ENCODE results near the gene CTU1. TPM values are rescaled to one million over a fixed set of nuclear protein-coding genes. Genes with fewer than 3 reads are reported as not detected.

The CTU1 gene
- 10 to 100 TPM in 1 of 2 donors, 1 to 10 TPM in 1; 4.9 to 12.5 TPM for total RNA-seq

DNA sequence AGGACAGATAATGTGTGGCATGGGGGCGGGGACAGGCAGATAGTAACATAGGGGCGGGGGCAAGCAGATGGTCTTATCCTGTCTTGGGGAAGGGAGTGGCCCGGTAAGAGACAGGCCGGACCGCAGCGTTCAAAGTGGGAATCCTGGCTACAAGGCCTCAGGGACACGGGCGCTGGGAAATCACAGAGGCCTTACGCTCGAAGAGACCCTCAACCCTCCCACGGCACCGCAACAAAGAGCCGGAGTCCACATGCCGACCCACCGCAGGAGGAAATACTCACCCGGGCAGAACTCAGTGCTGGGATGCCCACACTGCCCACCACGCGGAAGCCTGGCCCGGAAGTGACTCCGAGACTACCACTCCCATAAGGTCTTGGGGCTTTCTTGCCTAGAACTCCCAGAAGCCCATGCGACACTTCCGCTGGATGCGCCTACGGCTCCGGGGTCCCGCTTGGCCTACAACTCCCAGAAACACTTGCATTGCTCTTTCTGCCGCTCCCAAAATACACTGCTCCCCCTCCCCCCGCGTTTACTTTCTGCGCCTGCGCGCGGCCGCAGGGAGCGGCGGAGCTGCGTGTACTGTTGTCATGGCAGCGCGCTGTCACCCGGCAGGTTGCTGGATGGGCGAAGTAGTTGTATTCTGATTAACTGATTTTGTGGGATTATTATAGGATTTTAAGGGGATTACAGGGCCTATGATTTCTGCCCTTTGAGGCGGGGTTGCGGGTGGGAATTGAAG, at the start of gene CTU1:
CTU1 (minus strand) TSS at position 344 of the 739 bp plus-strand sequence. CDS start 3,840 bp downstream, outside the sequence.
- H3K27me3 ChIP-seq (replicated peaks; ENCODE audit: insufficient read depth) = no peaks in the 10 kb centered on the region
- ATAC-seq (ENCODE audit: insufficient number of reproducible peaks, low FRiP score, low read depth) (peak; percentile 99), DNase-seq (ENCODE audit: low spot score) (peak; percentile 97)
- peak within 1 kb of the TSS; percentile 87 for H3K4me3 ChIP-seq
- TF ChIP-seq, protein P1, sequence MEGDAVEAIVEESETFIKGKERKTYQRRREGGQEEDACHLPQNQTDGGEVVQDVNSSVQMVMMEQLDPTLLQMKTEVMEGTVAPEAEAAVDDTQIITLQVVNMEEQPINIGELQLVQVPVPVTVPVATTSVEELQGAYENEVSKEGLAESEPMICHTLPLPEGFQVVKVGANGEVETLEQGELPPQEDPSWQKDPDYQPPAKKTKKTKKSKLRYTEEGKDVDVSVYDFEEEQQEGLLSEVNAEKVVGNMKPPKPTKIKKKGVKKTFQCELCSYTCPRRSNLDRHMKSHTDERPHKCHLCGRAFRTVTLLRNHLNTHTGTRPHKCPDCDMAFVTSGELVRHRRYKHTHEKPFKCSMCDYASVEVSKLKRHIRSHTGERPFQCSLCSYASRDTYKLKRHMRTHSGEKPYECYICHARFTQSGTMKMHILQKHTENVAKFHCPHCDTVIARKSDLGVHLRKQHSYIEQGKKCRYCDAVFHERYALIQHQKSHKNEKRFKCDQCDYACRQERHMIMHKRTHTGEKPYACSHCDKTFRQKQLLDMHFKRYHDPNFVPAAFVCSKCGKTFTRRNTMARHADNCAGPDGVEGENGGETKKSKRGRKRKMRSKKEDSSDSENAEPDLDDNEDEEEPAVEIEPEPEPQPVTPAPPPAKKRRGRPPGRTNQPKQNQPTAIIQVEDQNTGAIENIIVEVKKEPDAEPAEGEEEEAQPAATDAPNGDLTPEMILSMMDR (IDR thresholded peaks at IDR 0.05) = no peak
- H3K36me3 ChIP-seq = peaks cover 3% of the 10 kb centered on the region
- H3K9me3 ChIP-seq = no peaks in the 10 kb centered on the region
- H3K27ac ChIP-seq = peak within 1 kb of the TSS; percentile 34 to 61
- H3K4me1 ChIP-seq (ENCODE audit: control insufficient read depth in 1 of 2, low read depth in 2 of 2) = peaks cover 11 to 19% of the 10 kb centered on the region in 2 donors

DNA sequence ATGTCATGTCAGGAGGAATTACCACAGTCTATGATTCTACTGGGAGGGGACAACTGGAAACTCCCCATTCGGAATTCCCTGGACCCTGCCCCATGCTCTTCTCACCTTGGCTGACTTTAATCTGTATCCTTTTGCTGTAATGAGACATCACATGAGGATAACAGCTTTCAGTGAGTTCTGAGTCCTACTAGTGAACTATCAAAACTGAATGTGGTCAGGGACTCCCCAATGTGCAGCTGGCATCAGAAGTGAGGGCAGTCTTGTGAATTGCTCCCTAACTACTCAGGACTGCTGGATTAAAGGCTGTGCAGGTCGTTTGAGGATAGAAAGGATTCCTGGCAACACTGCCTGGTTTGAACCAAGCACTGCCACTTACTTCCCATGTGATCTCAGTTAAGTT, 49.1 kb upstream of the CTU1 start:
- TF ChIP-seq, protein P1 (IDR thresholded peaks at IDR 0.05) = no peak

GRCh38 chr19:51156710-51157109, 48.5 kb upstream of the CTU1 start:
- no peak overlapping the region for H3K4me3 ChIP-seq
- TF ChIP-seq, protein P1 (IDR thresholded peaks at IDR 0.05) = no peak
- H3K9me3 ChIP-seq = no peaks in the 10 kb centered on the region
- H3K4me1 ChIP-seq (ENCODE audit: control insufficient read depth in 1 of 2, low read depth in 2 of 2) = no peaks in the 10 kb centered on the region
- no peaks in the 10 kb centered on the region for H3K27me3 ChIP-seq (replicated peaks; ENCODE audit: insufficient read depth)
- DNase-seq (ENCODE audit: low spot score) (no peak), ATAC-seq (ENCODE audit: insufficient number of reproducible peaks, low FRiP score, low read depth) (no peak)
- H3K36me3 ChIP-seq = no peaks in the 10 kb centered on the region
- H3K27ac ChIP-seq = no peak overlapping the region

More for the DNA sequence above, 49.1 kb upstream of the CTU1 start:
- no peaks in the 10 kb centered on the region for H3K36me3 ChIP-seq
- no peak overlapping the region for H3K27ac ChIP-seq
- ATAC-seq (ENCODE audit: insufficient number of reproducible peaks, low FRiP score, low read depth) (no peak), DNase-seq (ENCODE audit: low spot score) (no peak)
- no peaks in the 10 kb centered on the region for H3K27me3 ChIP-seq (replicated peaks; ENCODE audit: insufficient read depth)
- no peaks in the 10 kb centered on the region for H3K9me3 ChIP-seq
- no peak overlapping the region for H3K4me3 ChIP-seq
- no peaks in the 10 kb centered on the region for H3K4me1 ChIP-seq (ENCODE audit: control insufficient read depth in 1 of 2, low read depth in 2 of 2)

- TF ChIP-seq, protein P1 (IDR thresholded peaks at IDR 0.05) = no peak
- no peaks in the 10 kb centered on the region for H3K27me3 ChIP-seq (replicated peaks; ENCODE audit: insufficient read depth)
- no peak overlapping the region for H3K4me3 ChIP-seq
- no peak for ATAC-seq (ENCODE audit: insufficient number of reproducible peaks, low FRiP score, low read depth)
- H3K27ac ChIP-seq = no peak overlapping the region
- H3K9me3 ChIP-seq = no peaks in the 10 kb centered on the region
- H3K4me1 ChIP-seq (ENCODE audit: control insufficient read depth in 1 of 2, low read depth in 2 of 2) = no peaks in the 10 kb centered on the region
- DNase-seq (ENCODE audit: low spot score) = no peak
- no peaks in the 10 kb centered on the region for H3K36me3 ChIP-seq
Observed at GRCh38 chr19:51150627-51151026, 42.4 kb upstream of the CTU1 start.

DNA sequence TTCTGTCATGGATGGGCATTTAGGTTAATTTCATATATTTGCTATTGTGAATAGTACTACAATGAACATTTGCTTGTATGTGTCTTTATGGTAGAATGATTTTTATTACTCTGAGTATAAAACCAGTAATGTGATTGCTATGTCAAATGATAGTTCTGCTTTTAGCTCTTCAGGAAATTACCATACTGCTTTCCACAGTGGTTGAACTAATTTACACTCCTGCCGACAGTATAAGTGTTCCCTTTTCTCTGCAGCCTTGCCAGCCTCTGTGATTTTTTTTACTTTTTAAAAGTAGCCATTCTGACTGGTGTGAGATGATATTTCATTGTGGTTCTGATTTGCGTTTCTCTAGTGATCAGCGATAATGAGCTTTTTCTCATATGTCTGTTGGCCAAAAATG, 40.4 kb upstream of the CTU1 start:
- H3K4me1 ChIP-seq (ENCODE audit: control insufficient read depth in 1 of 2, low read depth in 2 of 2) = no peaks in the 10 kb centered on the region
- no peak overlapping the region for H3K27ac ChIP-seq
- no peak overlapping the region for H3K4me3 ChIP-seq
- ATAC-seq (ENCODE audit: insufficient number of reproducible peaks, low FRiP score, low read depth) (no peak), DNase-seq (ENCODE audit: low spot score) (no peak)
- H3K27me3 ChIP-seq (replicated peaks; ENCODE audit: insufficient read depth) = no peaks in the 10 kb centered on the region
- TF ChIP-seq, protein P1 (IDR thresholded peaks at IDR 0.05) = no peak
- H3K36me3 ChIP-seq = no peaks in the 10 kb centered on the region
- H3K9me3 ChIP-seq = no peaks in the 10 kb centered on the region
